GM12878 (cell line): ENCODE measurements around the gene EBP. TPM values are rescaled to one million over a fixed set of nuclear protein-coding genes. Genes with fewer than 3 reads are reported as not detected.

ENCODE experiments used
- ATAC-seq: fragments of 200-7000 bp; cut with Tn5 transposase; 3 replicates; pipeline ENCODE4 v1.9.1; 2020; ENCODE audit warnings: mild to moderate bottlenecking, moderate library complexity
- BruUV-seq: library from RNA; stranded (reverse); fragments of 400-500 nt; replicated peaks from 2 replicates; lab custom pipeline; 2021; lab: Mats Ljungman, UMichigan
- CTCF ChIA-PET: fragments of 300-600 bp; sonication (Branson Sonifier 250); formaldehyde crosslinking; extraction: SDS; loops from one replicate; lab custom pipeline; 2021; ENCODE audit warnings: inconsistent platforms; lab: Yijun Ruan, JAX
- POLR2A ChIA-PET: fragments of 350-600 bp; formaldehyde crosslinking; extraction: SDS; loops from one replicate; lab custom pipeline; 2021; ENCODE audit warnings: inconsistent platforms; lab: Charles Lee
- RAD21 ChIA-PET: fragments of 300-600 bp; sonication (Branson Sonifier 250); formaldehyde crosslinking; loops from one replicate; lab custom pipeline; 2023; ENCODE audit warnings: antibody characterized with exemption; ENCODE audit not compliant: unreplicated experiment; lab: Charles Lee
- SMC1A ChIA-PET: fragments of 300-600 bp; sonication (Branson Sonifier 250); formaldehyde crosslinking; loops from one replicate; lab custom pipeline; 2023; ENCODE audit not compliant: unreplicated experiment, uncharacterized antibody; lab: Charles Lee
- DNase-seq: peaks from one replicate; pipeline ENCODE4 v3.0.0-alpha.2; 2011; ENCODE audit warnings: low read depth, low spot score
- FAIRE-seq: peaks from 3 replicates; lab custom pipeline; 2011; peaks lifted over from hg19 to GRCh38; lab: Jason Lieb, UNC
- H2AFZ ChIP-seq: 2 replicates; pipeline ENCODE4 v1.6.0; 2011; ENCODE audit warnings: low read depth, low read length, control low read depth; ENCODE audit not compliant: control insufficient read depth
- H3K27ac ChIP-seq: 2 replicates; pipeline ENCODE4 v1.5.1; 2011; ENCODE audit warnings: control low read depth; ENCODE audit not compliant: control insufficient read depth, insufficient read depth
- H3K27me3 ChIP-seq, 2 experiments: replicated peaks in 1 of 2; 2 replicates each; pipeline versions ENCODE4 v1.6.0 to v1.6.1; 2011; ENCODE audit warnings: low read length in 1 of 2; ENCODE audit not compliant: control insufficient read depth in 2 of 2, insufficient read depth in 2 of 2
- H3K36me3 ChIP-seq, 2 experiments: 2 replicates each; pipeline ENCODE4 v1.5.1; 2011; ENCODE audit warnings: low read length in 1 of 2; ENCODE audit not compliant: control insufficient read depth in 2 of 2, insufficient read depth in 2 of 2
- H3K4me1 ChIP-seq: 2 replicates; pipeline ENCODE4 v1.6.1; 2011; ENCODE audit warnings: mild to moderate bottlenecking, low read length, moderate library complexity, mixed read lengths; ENCODE audit not compliant: control insufficient read depth, insufficient read depth
- H3K4me2 ChIP-seq: 2 replicates; pipeline ENCODE4 v1.6.0; 2011; ENCODE audit warnings: control low read depth; ENCODE audit not compliant: control insufficient read depth, insufficient read depth
- H3K4me3 ChIP-seq: fragments of 200-600 bp; sonication (generic); 2 replicates; pipeline ENCODE4 v1.5.1; 2016
- H3K79me2 ChIP-seq: 2 replicates; pipeline ENCODE4 v1.6.0; 2011; ENCODE audit warnings: low read length; ENCODE audit not compliant: control insufficient read depth, insufficient read depth
- H3K9ac ChIP-seq: 2 replicates; pipeline ENCODE4 v1.8.0; 2011; ENCODE audit warnings: low read length, control low read depth, mixed read lengths; ENCODE audit not compliant: control insufficient read depth, insufficient read depth
- H3K9me3 ChIP-seq: replicated peaks from 3 replicates; pipeline ENCODE4 v1.5.1; 2011; ENCODE audit warnings: mild to moderate bottlenecking, low read length; ENCODE audit not compliant: control insufficient read depth, insufficient read depth
- H4K20me1 ChIP-seq: 2 replicates; pipeline ENCODE4 v1.6.0; 2011; ENCODE audit not compliant: control insufficient read depth, insufficient read depth
- ASH2L ChIP-seq: fragments of 300-600, 200-600 bp; sonication (generic); IDR thresholded peaks from 2 replicates; pipeline ENCODE4 v1.6.1; 2017; ENCODE audit warnings: low read depth, mild to moderate bottlenecking, borderline replicate concordance
- ATF7 ChIP-seq: fragments of 450-650 bp; IDR thresholded peaks from 2 replicates; pipeline ENCODE4 v1.6.1; 2016; ENCODE audit warnings: low read depth, mild to moderate bottlenecking
- BACH1 ChIP-seq: fragments of 450-650 bp; IDR thresholded peaks from 2 replicates; pipeline ENCODE4 v1.6.1; 2017; ENCODE audit warnings: mild to moderate bottlenecking, borderline replicate concordance
- CBX3 ChIP-seq: fragments of 200-600 bp; sonication (generic); IDR thresholded peaks from 2 replicates; pipeline ENCODE4 v1.6.1; 2016; ENCODE audit warnings: low read depth, borderline replicate concordance
- EZH2 ChIP-seq: IDR thresholded peaks from 2 replicates; pipeline ENCODE4 v1.6.1; 2012; ENCODE audit warnings: low read depth, mild to moderate bottlenecking, control low read depth, inconsistent platforms, low read length, borderline replicate concordance; ENCODE audit not compliant: control insufficient read depth
- MTA2 ChIP-seq: fragments of 450-650 bp; IDR thresholded peaks from 2 replicates; pipeline ENCODE4 v1.6.1; 2016; ENCODE audit warnings: low read depth, mild to moderate bottlenecking, moderate library complexity
- PAX5 ChIP-seq: IDR thresholded peaks from 2 replicates; pipeline ENCODE4 v1.6.1; 2011; ENCODE audit warnings: low read depth, low read length, borderline replicate concordance
- POLR2A ChIP-seq: IDR thresholded peaks from 2 replicates; pipeline ENCODE4 v1.6.1; 2011; ENCODE audit warnings: low read depth, mild to moderate bottlenecking, low read length
- POLR2AphosphoS5 ChIP-seq: IDR thresholded peaks from 2 replicates; pipeline ENCODE4 v1.6.1; 2011; ENCODE audit warnings: mild to moderate bottlenecking, low read length, inconsistent platforms
- POU2F2 ChIP-seq: IDR thresholded peaks from 3 replicates; pipeline ENCODE4 v1.6.1; 2011; ENCODE audit warnings: low read depth, mild to moderate bottlenecking, low read length, borderline replicate concordance
- RBBP5 ChIP-seq: fragments of 200-600 bp; sonication (generic); conservative IDR thresholded peaks from 2 replicates; pipeline ENCODE4 v1.6.1; 2016
- RFX5 ChIP-seq: IDR thresholded peaks from 2 replicates; pipeline ENCODE4 v1.6.1; 2011; ENCODE audit warnings: low read depth, low read length, improper control_type of control experiment
- SIX5 ChIP-seq: IDR thresholded peaks from 2 replicates; pipeline ENCODE4 v1.6.1; 2011; ENCODE audit warnings: mild to moderate bottlenecking, low read depth, low read length, moderate library complexity; ENCODE audit not compliant: severe bottlenecking
- SP1 ChIP-seq: IDR thresholded peaks from one replicate; pipeline ENCODE4 v1.6.1; 2011; ENCODE audit warnings: low read depth, low read length
- TBL1XR1 ChIP-seq: IDR thresholded peaks from 2 replicates; pipeline ENCODE4 v1.6.1; 2012; ENCODE audit warnings: low read depth, low read length, improper control_type of control experiment
- USF1 ChIP-seq: IDR thresholded peaks from 2 replicates; pipeline ENCODE4 v1.6.1; 2011; ENCODE audit warnings: borderline replicate concordance, low read depth, mild to moderate bottlenecking, moderate library complexity, mixed read lengths, low read length; ENCODE audit not compliant: insufficient read depth; ENCODE audit errors: extremely low read length
- WGBS: methylation state at CpG from one replicate; pipeline ENCODE4 v1.1.6; 2016; ENCODE audit warnings: low lambda C conversion rate; ENCODE audit not compliant: insufficient replicate concordance, insufficient coverage; ENCODE audit errors: missing lambda C conversion rate; 5-methylcytosine and 5-hydroxymethylcytosine counted together
- in situ Hi-C: fragments of 300-500 bp; cut with MboI; formaldehyde crosslinking; loops from 9 replicates; pipeline ENCODE4 v1.14.3; 2018; ENCODE audit warnings: mixed read lengths
- intact Hi-C: fragments of 100-400 bp; cut with micrococcal nuclease; formaldehyde crosslinking; loops from one replicate; pipeline ENCODE4 v1.14.2; 2022; ENCODE audit not compliant: unreplicated experiment
- polyA plus RNA-seq, 11 experiments: library from polyadenylated mRNA; depleted of rRNA in 4 of 11; unstranded in 6 of 11; stranded (reverse) in 5 of 11; fragments of >200 nt; fragmentation: Nextera tagmentation in 4 of 11; fragmentation: Illumina TruSeq in 1 of 11; extraction: Ambion mirVana in 4 of 11; extraction: Trizol in 1 of 11; gene quantifications; 1 replicate in 1 of 11; 2 replicates in 10 of 11; pipeline versions ENCODE4 v1.2.1 to v1.2.3, GENCODE V29; 2011 to 2016; ENCODE audit warnings: inconsistent platforms in 2 of 11, missing spikeins in 2 of 11, low read depth in 1 of 11
- total RNA-seq, 4 experiments: library from RNA; depleted of rRNA in 3 of 4; stranded (reverse); fragments of >200 nt in 3 of 4; fragmentation: Illumina TruSeq in 1 of 4; extraction: Trizol in 1 of 4; gene quantifications; 2 replicates each; pipeline versions ENCODE4 v1.2.1 to v1.2.3, GENCODE V29; 2013 to 2021
- TF ChIP-seq, protein P1 (sequence below): fragments of 450-650 bp; formaldehyde crosslinking; IDR thresholded peaks from 2 replicates; pipeline ENCODE4 v1.4.0; 2022; ENCODE audit warnings: mild to moderate bottlenecking, moderate library complexity
- TF ChIP-seq, protein P2 (sequence below): IDR thresholded peaks from 2 replicates; pipeline ENCODE4 v1.6.1; 2012; ENCODE audit warnings: low read length, inconsistent platforms

EBP gene
- total and polyA plus RNA-seq, 10 of the 15 experiments (the other 5 are each of a cell fraction or from before 2014, with no cell fraction given): 125 to 628 (median 180) TPM

DNA sequence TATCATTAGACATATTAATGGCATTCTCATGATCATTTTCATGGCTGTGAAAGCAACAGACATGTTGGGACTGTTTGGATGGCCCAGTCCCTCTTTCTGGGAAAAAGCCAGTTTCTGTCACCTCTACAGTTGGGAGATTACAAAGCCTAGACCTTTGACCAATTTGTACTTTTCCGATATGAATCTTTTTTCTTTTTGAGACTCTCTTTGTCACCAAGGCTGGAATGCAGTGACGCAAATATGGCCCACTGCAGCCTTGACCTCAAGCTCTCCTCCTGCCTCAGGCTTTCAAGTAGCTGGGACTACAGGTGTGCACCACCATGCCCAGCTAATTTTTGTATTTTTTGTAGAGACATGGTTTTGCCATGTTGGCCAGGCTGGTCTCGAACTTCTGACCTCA, 27.3 kb downstream of the EBP start:
- Histone ChIP-seq H2AFZ (no peak overlapping the region), H3K27me3 (no peaks in the 10 kb centered on the region), H3K4me1 (no peaks in the 10 kb centered on the region), H3K36me3 (peaks cover 0 to 5% of the 10 kb centered on the region in 2 experiments; a peak in 2 of 4 replicates), H3K9ac (no peak overlapping the region), H3K79me2 (no peaks in the 10 kb centered on the region), H3K4me2 (no peak overlapping the region), H4K20me1 (no peaks in the 10 kb centered on the region), H3K4me3 (no peak overlapping the region), H3K9me3 (no peaks in the 10 kb centered on the region; the same call in 2 of the 3 replicates), H3K27ac (no peak overlapping the region)
- CTCF ChIA-PET: no interaction called here
- DNase-seq (no peak), ATAC-seq (no peak), FAIRE-seq (no peak)
- no TSS peak for BruUV-seq
- TF ChIP-seq PAX5 (no peak), RFX5 (no peak), EZH2 (no peak), RBBP5 (no peak), SIX5 (no peak), ATF7 (no peak), SP1 (no peak), POLR2A (no peak), BACH1 (no peak), TBL1XR1 (no peak), ASH2L (no peak), CBX3 (no peak), POU2F2 (no peak), POLR2AphosphoS5 (no peak), USF1 (no peak), MTA2 (no peak)
- TF ChIP-seq, protein P1, sequence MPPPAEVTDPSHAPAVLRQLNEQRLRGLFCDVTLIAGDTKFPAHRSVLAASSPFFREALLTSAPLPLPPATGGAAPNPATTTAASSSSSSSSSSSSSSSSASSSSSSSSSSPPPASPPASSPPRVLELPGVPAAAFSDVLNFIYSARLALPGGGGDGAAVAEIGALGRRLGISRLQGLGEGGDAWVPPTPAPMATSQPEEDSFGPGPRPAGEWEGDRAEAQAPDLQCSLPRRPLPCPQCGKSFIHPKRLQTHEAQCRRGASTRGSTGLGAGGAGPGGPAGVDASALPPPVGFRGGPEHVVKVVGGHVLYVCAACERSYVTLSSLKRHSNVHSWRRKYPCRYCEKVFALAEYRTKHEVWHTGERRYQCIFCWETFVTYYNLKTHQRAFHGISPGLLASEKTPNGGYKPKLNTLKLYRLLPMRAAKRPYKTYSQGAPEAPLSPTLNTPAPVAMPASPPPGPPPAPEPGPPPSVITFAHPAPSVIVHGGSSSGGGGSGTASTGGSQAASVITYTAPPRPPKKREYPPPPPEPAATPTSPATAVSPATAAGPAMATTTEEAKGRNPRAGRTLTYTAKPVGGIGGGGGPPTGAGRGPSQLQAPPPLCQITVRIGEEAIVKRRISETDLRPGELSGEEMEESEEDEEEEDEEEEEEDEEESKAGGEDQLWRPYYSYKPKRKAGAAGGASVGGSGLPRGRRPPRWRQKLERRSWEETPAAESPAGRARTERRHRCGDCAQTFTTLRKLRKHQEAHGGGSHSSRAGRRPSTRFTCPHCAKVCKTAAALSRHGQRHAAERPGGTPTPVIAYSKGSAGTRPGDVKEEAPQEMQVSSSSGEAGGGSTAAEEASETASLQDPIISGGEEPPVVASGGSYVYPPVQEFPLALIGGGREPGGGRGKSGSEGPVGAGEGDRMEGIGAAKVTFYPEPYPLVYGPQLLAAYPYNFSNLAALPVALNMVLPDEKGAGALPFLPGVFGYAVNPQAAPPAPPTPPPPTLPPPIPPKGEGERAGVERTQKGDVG (CRISPR knock-in tag): no peak
- TF ChIP-seq, protein P2, sequence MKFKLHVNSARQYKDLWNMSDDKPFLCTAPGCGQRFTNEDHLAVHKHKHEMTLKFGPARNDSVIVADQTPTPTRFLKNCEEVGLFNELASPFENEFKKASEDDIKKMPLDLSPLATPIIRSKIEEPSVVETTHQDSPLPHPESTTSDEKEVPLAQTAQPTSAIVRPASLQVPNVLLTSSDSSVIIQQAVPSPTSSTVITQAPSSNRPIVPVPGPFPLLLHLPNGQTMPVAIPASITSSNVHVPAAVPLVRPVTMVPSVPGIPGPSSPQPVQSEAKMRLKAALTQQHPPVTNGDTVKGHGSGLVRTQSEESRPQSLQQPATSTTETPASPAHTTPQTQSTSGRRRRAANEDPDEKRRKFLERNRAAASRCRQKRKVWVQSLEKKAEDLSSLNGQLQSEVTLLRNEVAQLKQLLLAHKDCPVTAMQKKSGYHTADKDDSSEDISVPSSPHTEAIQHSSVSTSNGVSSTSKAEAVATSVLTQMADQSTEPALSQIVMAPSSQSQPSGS: no peak
- SMC1A ChIA-PET: no interaction called here
- RAD21 ChIA-PET: no interaction called here
- in situ Hi-C loops (no loop called here), intact Hi-C loops (no loop called here)
- POLR2A ChIA-PET: interaction anchor here (1.5 kb wide), 1 partner anchor 11 kb away, joined by 5 read pairs; no protein-coding TSS in a partner anchor
- WGBS: 72% methylated on average over 3 of the region's 3 CpGs
